HK-2 (cell line): ENCODE results near the gene CAPN8.
"Not testable (repeated sequence)": the region's sequence is repeated elsewhere in the genome, so short reads cannot be mapped to it uniquely, and the experiment has no call there.

Experiments used
- DNase-seq: peaks from one replicate; pipeline ENCODE4 v3.0.0-alpha.2; 2018; ENCODE audit not compliant: unreplicated experiment

Gene CAPN8

DNA sequence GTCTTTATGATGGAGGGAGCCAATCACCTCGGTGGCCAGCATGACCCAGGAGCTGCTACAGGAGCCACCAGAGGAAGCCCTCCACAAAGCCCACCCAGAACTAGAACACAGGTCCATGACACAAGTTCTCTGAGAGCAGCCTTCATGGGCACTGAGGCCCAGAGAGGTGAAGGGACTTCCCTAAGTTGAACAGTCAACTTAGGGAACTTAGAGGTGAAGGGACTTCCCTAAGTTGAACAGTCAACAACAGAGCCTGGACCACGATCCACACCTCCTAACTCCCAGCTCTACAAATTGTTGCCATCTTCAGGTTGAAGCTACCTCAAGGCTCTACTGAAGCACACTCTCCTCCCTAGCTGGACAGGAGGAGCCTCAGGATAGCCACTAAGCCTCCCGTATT, 139.5 kb downstream of the CAPN8 start:
- DNase-seq: no peak

GRCh38 chr1:223525546-223525945, 140.0 kb downstream of the CAPN8 start:
- no peak for DNase-seq

- DNase-seq: no peak
Observed at GRCh38 chr1:223524930-223525451, 140.5 kb downstream of the CAPN8 start.

DNA sequence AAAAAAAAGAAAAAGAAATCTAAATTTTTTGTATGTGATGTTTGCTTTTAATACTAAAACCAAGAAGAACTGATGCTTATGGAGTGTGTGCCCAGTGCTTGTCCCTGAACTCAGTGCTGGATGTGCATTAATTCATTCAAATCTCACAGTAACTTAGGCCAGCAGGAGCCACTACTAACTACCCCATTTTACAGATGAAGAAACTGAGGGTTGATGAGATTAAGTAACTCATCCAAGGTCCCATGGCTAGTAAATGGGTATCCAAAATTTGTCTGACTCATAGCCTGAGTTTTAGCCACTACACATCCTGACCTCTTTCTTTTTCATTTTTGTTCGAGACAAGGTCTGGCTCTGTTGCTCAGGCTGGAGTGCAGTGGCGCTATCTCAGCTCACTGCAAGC, 144.4 kb downstream of the CAPN8 start:
- no peak for DNase-seq

- DNase-seq: no peak
Observed at GRCh38 chr1:223520200-223520599, 145.3 kb downstream of the CAPN8 start.

DNA sequence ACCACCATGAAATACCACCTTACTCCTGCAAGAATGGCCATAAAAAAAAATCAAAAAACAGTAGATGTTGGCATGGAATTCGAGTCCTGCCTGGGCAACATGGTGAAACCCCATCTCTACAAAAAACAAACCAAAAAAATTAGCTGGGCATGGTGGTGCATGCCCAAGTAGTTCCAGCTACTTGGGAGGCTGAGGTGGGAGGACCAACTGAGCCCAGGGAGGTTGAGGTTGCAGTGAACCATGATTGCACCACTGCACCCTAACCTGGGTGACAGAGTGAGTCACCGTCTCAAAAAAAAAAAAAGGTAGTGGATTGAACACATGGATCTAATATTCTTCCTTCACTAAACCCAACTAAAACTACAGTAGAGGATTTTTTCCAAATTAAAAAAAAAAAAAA, 146.4 kb downstream of the CAPN8 start:
- DNase-seq: no peak

- DNase-seq: not testable (repeated sequence)
Observed at GRCh38 chr1:223518553-223518952, 146.9 kb downstream of the CAPN8 start.

DNA sequence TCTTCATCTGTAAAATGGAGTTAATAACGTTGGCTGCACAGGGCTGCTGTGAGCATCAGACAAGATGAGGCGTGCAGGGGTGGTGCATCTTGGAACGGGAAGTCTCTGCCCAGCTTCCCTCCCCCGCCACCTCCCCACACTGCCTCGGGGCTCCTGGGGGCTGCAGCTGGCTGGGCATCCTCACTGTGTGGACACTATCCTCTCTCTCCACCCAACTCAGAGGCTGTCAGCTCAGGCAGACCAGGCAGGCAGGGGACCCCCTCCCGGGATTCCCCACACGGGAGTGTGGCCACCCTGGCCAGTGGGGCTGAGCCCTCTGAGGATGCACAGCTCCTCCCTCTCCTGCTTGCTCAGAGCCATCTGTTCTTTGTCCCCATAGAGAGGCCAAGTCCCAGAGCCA, 149.6 kb downstream of the CAPN8 start:
- DNase-seq: no peak

GRCh38 chr1:223515421-223515820, 150.1 kb downstream of the CAPN8 start:
- DNase-seq: no peak

- no peak for DNase-seq
Observed at GRCh38 chr1:223514644-223515043, 150.9 kb downstream of the CAPN8 start.

GRCh38 chr1:223513309-223513708, 152.2 kb downstream of the CAPN8 start:
- DNase-seq: no peak

DNA sequence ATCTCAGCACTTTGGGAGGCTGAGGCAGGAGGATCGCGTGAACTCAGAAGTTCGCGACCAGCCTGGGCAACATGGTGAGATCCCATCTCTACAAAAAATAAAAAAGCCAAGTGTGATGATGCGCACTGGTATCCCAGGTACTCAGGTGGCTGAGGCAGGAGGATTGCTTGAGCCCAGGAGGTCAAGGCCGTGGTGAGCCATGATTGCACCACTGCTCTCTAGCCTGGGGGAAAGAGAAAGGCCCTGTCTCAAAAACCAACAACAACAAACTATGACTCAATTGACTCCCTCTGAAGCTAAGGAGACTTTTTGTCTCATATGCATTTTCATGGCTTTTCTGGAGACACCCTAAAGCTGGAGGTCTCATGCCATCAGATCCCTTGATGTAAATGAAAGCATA, 153.4 kb downstream of the CAPN8 start:
- DNase-seq: no peak

DNA sequence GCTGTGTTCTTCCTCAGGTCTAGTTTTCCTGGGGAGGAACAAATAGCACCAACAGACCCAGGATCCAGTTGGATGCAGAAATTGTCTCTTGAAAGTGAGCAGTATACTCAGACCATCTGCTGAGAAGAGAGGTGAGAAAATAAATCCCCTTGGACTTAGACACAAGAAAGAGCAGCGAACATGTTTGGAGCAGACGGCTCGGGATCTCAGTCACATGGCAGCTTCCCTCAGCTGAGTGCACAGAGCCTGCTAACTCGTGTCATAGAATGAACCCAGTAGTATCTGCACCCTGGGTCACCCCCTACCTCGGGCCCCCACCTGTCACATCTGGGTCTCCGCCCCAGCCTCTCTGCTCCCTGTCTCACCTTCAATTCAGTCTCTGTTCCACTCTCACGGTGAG, 156.7 kb downstream of the CAPN8 start:
- DNase-seq: no peak

DNA sequence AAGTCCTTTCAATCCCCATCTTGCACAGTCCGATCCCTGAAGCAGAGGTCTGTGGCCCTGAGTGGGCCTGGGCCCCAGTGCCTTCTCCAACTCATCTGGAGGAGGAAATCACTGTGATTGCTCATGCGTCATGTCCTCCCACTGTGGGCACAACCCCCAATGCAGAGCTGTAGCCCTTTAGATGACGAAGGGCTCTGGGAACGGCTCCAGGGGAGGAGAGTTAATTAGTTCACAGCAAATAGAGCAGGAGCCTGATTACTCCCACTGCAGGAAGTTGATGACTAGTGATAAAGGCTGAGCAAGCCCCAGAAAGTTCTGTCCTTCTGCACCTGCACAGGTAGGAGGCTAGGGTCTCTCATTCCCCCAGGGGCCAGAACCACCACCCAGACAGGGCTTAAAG, 160.8 kb downstream of the CAPN8 start:
- DNase-seq: peak; percentile 78

DNA sequence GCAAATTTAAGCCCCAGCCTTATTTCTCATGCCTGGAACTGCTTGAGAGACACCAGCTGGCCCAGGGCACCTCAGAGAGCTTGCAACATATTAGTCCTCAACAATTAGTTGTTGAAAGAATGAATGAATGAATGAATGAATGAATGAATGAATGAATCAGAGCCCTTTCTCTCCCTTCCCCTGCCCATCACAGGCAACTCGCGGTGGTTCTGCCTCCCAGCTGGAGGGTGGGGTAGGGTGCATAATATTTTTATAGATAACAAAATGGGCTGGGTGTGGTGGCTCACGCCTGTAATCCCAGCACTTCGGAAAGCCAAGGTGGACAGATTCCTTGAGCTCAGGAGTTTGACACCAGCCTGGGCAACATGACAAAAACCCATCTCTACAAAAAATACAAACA, 162.2 kb downstream of the CAPN8 start:
- DNase-seq: no peak

- DNase-seq: peak; percentile 88
Observed at GRCh38 chr1:223500560-223501425, 164.7 kb downstream of the CAPN8 start.

DNA sequence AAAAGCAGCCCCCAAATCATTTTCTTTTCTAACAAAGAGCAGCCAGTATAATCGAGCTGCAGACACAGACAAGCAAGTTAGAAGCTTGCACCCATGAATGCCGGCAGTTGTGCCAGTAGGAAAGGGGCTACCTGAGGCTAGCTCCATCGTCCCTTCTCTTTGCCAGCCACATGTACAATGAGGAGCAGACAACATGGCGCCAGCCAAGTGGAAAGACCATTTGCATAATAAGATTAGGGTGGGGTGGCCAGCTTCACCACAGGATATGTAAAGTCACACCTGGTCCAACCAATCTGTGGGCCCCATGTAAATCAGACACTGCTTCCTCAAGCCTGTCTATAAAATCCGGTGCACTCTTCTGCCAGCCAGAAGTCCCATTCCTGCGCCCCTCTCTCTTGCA, 168.6 kb downstream of the CAPN8 start:
- no peak for DNase-seq

DNA sequence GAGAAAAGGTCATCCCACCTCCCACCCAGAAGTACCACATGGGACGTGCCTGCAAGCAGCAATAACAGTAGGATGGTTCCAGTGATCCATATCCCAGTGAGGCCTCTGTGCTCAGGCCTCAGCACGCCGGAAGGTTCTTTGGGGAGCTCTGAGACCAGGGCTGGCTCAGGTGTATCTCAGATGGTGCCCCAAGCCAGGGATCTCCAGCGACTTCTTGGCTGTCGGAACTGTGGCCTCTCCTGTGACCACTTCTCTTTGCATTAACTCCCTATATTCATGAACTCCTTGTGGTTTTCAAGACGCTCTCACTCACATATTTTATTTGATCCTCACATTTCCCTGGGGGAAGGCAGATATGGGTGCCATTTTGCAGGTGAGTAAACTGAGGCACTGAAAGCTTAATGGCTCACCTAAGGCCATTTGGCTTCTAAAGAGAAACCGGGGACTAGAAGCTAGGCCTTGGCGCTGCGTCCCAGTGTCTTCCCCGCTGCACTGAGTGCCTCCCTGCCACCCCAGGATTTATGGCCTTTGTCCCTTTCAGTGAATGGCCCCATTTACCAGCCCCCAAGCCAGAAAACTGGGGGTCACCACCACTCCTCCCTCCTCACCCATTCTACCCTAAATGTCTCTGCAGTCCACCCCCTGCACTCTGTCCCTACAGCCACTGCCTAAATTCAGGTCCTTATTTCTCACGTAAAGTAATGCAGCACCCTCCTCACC, 170.4 kb downstream of the CAPN8 start:
- no peak for DNase-seq

DNA sequence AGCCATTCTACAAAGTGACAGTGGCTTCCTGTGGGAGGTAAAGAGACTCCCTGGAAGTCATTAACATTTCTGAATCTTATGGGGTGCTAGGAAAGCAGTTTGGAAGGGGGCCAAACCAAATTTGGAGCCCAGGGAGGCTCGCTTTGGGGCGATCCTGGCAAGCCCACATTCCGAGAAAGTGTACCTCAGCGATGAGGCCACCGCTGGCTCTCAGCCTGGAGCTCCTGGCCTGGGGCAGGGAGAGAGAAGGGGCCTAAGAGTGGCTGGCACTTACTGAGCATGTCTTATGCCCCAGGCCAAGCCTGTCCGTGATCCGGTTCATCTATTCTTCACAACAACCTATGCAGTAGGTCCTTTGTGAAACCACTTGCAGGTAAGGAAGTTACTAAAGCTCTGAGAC, 173.5 kb downstream of the CAPN8 start:
- no peak for DNase-seq
